HG02852 (cell line): Measurements from ENCODE around the gene LST1.

ENCODE experiments used
- ATAC-seq: cut with Tn5 transposase; IDR thresholded peaks from one replicate; pipeline ENCODE4 v1.9.1; 2021; ENCODE audit warnings: mild to moderate bottlenecking, moderate library complexity; ENCODE audit not compliant: unreplicated experiment

LST1 gene

DNA sequence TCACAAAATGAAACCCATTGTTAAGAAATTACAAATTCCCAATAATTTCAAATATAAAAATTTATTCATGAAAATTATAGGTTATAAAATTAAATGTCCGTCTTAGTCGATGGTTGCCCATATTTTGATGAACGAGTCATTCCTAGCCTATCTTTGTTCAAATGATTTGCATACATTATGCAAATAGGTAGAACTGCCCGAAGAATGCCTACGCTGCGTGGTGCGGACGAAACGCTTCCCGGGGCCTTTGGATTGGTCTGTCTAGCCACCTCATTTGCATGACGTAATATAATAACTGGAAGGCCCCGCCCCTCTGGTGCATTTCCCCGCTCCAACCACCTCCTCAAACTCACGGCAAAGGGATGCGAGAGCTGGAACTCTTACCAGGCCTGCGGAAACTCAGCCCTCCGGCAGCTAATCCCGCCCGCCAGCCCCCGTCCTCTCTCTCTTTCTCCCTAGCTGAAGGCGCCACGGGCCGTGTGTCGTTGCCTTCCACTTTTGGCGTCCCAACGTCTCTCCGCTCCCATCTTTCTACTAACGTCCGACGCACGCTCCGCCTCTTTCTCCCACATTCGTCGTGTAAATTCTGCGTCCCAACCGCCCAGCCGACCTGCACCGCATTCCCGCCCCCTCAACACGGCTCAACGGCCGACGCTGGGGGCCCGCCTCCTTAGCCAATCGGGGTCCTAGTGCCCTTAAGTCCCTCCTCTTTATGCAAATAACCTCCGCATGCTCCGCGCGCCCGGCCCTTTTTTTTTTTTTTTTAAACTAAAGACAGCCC lies 33.9 kb downstream of the LST1 start:
- peak; percentile 74 for ATAC-seq

DNA sequence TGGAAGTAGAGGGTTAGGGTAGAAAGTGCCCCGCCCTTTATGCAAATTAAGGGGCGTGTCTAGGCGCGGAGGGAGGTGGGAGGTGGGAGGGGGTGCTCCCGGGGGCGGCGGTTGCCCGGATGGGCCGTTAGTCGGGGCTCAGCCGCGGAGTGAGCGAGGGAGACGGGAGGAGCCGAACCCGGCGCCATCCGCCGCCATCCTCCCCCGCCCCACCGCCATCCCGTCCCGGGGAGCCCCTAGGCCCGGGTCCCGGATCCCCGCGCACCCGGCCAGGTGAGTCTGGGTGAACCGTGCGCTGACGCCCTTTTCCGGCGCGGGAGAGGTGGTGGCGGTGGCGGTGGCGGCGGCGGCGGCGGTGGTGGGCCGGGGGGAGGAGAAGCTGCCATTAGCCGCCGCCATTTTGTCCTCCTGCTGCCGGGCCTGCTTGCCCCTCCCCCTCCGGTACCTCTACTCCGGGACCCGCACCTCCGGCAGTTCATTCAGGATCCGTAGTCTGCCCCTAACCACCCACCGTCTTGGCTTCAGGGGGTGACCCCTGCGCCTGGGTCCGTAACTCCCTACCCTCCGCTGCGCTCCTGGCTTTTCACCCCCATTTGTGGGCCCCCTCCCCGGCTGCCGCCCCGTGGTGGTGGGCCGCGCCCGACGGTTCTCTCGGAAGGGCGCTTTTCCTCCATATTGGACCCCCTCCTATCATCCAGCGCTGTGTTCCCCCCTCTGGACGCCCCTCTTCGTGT lies 34.7 kb downstream of the LST1 start, which contains the start of gene PRRC2A:
Gene PRRC2A (plus strand): TSS at position 130 of the 734 bp plus-strand sequence. CDS start 2,075 bp downstream, outside the sequence.
- peak; percentile 49 for ATAC-seq

DNA sequence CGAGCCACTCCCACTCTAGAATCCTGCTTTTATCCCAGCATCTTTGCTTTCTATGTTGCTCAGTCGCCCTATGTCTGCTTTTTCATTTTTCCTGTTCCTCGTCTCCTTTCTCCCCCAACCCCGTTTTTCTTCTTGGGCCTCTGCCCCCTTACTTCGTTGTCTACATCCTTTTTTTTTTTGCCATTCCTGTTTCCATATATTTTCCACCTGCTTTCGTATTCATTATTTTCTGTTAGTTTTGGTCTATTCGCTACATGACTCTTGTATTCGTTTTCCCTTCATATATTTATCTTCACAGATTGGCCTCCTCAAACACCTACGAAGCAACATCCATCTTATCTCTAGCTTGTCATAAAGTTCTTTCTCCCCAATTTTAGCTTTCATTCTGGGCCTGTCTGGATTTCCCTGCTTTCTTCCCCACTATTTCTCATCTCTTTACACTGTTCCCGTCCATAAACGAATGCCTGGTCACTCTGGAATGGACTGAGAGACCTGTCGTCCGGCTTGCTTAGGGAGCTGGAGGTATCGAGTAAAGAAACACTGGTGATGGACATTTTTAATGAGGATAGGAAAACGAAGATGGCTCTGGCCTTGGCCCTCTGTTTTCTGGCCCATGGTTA lies 35.4 kb downstream of the LST1 start:
- no peak for ATAC-seq

DNA sequence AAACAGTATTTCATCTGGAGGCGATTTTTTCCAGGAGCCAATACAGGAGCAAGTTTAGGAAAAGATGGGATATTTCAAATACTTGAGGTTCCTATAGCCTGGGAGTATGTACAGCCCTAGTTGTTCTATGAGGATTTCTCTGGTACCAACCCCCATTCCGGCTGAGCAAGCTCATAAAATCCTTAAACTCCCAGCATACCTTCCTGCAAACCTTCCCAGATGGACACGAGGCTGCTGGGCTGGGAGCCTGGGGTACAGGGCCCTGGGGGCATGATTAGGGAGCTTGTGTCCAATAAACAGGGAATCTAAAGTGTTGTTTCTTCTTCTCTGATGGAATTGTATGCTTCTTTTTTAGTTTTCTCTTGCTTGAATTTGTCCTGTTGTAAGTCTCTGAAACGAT lies 35.9 kb downstream of the LST1 start:
- no peak for ATAC-seq

DNA sequence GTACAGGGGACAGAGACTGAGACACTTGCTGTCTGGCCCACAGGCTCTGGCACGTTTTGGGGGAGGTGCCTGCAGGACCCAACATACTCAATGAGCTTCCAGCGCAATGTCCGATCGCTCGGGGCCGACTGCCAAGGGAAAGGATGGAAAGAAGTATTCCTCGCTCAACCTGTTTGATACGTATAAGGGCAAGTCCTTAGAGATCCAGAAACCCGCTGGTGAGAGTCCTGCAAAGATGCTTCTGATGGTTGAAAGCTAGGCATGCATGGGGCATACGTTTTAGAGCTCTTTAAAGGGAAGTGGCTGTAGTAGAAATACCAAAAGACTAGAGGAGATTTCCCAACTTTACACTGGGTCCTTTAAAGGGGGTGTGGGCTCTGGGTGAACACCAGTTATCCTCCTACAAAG lies 36.6 kb downstream of the LST1 start:
- no peak for ATAC-seq

DNA sequence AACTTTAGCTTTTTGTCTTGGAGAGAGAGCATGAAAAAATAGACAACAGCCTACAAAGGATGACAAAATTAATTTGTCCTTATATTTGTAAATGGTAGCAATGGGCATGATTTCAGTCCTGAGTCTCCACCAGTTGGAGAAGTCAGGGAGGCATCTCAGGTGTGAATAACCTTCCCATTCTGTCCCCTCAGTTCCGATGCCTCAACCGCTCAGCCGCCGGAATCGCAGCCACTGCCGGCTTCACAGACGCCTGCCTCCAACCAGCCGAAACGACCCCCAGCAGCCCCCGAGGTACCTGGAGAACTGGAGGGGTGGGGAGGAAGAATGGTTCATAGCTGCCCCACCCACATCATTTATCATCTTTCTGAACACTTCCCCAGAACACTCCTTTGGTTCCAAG lies 38.0 kb downstream of the LST1 start:
- ATAC-seq = no peak

DNA sequence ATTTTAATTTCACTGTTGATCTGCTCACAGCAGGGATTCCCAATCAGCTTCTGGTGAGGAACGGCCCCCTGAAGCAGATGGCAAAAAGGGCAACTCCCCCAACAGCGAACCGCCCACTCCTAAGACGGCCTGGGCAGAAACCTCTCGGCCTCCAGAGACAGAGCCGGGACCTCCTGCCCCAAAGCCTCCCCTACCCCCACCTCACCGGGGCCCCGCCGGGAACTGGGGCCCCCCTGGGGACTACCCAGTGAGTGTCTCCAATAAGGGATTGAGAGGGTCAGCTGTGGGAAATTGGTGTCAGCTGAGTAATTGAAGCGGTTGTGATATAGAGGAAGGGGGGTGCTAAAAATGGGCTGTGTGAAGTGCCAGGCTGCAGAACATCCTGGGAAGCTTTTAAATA lies 40.9 kb downstream of the LST1 start:
- no peak for ATAC-seq

DNA sequence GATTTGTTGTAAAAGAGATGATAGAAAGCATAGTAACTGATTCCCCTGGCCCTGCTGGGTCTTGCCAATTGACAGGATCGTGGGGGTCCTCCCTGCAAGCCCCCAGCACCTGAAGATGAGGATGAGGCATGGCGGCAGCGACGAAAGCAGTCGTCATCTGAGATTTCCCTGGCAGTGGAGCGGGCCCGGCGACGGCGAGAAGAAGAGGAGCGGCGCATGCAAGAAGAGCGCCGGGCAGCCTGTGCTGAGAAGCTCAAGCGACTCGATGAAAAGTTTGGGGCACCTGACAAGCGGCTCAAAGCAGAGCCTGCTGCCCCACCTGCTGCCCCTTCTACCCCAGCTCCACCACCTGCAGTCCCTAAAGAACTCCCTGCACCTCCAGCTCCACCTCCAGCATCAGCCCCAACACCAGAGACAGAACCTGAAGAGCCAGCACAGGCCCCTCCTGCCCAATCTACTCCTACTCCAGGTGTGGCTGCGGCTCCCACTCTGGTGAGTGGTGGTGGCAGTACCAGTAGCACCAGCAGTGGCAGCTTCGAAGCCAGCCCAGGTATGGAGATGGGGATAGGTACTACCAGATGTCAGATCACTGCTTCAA lies 41.7 kb downstream of the LST1 start:
- no peak for ATAC-seq

DNA sequence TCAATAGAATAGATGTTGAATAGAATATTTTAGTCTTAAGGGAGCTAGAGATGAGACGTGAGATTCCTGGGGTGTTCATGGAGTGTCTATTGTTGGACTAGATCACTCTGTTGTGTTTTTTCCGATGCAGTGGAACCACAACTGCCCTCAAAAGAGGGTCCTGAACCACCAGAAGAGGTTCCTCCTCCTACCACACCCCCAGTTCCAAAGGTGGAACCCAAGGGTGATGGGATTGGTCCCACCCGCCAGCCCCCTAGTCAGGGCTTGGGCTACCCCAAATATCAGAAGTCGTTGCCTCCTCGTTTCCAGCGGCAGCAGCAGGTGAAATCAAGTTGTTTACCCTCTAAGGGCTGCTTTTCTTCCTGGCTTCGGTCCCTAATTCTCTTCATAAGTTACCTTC lies 42.9 kb downstream of the LST1 start:
- ATAC-seq = no peak

DNA sequence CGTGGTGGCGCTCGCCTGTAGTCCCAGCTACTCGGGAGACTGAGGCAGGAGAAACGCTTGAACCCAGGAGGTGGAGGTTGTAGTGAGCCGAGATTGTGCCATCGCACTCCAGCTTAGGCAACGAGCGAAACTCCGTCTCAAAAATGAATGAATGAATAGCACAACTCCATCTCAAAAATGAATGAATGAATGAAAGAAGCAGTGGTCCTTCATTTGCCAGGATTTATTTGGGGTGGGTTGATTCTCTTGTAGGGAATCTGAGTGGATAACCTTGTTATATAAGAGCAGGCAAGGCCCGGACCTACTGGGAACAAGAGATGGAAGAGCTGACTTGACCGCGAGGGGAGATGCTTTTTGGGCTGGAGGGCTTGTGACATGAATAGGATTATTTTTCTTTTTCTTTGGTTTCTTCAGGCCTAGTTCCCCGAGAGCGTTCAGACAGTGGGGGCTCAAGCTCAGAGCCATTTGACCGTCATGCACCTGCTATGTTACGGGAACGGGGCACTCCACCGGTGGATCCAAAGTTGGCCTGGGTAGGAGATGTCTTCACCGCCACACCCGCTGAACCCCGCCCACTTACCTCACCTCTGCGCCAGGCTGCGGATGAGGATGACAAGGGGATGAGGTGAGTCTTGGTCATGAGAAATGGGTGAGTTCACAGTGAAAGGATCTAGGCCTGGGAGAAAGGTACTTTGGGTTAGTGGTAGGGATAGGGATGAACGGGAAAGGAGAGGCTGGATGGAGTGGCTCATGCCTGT lies 44.3 kb downstream of the LST1 start:
- no peak for ATAC-seq

DNA sequence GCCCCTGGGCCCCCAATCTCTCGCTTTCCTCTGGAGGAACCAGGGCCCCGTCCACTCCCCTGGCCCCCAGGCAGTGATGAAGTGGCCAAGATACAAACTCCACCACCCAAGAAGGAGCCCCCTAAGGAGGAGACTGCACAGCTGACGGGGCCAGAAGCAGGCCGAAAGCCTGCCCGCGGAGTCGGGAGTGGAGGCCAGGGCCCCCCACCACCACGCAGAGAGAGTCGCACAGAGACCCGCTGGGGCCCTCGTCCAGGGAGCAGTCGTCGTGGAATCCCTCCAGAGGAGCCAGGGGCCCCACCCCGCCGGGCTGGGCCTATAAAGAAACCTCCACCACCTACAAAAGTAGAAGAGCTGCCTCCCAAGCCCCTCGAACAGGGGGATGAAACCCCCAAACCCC lies 45.1 kb downstream of the LST1 start:
- ATAC-seq = no peak

DNA sequence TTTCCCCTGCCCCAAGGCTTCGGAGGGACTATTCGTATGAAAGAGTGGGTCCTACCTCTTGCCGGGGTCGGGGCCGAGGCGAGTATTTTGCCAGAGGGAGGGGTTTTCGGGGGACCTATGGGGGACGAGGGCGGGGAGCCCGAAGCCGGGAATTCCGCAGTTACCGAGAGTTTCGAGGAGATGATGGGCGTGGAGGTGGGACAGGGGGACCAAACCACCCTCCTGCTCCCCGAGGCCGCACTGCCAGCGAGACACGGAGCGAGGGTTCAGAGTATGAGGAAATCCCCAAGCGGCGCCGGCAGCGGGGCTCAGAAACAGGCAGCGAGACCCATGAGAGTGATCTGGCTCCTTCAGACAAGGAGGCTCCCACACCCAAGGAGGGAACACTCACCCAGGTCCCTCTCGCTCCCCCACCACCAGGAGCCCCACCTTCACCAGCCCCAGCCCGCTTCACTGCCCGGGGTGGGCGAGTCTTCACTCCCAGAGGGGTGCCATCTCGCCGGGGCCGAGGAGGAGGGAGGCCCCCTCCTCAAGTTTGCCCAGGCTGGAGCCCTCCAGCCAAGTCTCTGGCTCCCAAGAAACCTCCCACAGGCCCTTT lies 45.7 kb downstream of the LST1 start:
- no peak for ATAC-seq

DNA sequence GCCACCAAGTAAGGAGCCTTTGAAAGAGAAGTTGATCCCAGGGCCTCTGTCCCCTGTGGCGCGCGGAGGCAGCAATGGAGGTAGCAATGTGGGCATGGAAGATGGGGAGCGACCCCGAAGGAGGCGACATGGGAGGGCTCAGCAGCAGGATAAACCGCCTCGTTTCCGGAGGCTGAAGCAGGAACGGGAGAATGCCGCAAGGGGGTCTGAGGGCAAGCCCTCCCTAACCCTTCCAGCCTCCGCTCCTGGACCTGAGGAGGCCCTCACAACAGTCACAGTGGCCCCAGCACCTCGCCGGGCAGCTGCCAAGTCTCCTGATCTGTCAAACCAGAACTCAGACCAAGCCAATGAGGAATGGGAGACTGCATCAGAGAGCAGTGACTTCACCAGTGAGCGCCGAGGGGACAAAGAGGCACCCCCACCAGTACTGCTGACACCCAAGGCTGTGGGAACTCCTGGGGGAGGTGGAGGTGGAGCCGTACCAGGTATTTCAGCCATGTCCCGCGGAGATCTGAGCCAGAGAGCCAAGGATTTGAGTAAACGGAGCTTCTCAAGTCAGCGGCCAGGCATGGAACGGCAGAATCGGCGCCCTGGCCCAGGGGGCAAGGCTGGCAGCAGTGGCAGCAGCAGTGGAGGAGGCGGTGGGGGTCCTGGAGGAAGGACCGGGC lies 46.3 kb downstream of the LST1 start:
- no peak for ATAC-seq

DNA sequence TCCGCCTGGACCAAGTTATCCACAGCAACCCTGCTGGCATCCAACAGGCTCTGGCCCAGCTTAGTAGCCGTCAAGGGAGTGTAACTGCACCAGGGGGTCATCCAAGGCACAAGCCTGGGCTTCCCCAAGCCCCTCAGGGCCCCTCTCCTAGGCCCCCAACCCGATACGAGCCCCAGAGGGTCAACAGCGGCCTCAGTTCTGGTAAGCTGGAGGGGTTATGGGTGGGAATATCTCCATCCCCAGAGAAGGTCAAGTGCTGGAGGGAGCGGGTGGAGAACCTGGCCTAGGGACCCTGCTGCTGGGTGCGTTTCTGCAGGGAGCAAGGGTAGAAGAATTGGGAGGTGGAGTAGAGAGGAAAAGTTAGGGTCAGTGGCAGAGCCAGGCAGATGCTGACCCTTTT lies 47.4 kb downstream of the LST1 start:
- ATAC-seq = no peak

DNA sequence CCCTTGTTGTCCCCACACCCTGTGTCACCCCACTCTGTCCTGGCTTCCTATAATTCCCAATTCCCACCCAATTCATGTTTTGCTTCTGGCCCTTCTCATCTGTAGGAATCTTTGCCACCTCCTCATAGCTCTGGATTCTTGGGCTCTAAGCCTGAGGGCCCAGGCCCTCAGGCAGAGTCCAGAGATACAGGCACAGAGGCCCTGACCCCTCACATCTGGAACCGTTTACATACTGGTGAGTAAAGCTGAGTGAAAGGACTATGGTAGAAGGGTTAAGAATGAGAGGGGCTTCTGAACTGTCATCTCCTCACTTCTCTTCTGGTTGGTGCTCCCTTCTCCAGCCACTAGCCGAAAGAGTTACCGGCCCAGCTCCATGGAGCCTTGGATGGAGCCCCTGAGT lies 48.1 kb downstream of the LST1 start:
- ATAC-seq = no peak

DNA sequence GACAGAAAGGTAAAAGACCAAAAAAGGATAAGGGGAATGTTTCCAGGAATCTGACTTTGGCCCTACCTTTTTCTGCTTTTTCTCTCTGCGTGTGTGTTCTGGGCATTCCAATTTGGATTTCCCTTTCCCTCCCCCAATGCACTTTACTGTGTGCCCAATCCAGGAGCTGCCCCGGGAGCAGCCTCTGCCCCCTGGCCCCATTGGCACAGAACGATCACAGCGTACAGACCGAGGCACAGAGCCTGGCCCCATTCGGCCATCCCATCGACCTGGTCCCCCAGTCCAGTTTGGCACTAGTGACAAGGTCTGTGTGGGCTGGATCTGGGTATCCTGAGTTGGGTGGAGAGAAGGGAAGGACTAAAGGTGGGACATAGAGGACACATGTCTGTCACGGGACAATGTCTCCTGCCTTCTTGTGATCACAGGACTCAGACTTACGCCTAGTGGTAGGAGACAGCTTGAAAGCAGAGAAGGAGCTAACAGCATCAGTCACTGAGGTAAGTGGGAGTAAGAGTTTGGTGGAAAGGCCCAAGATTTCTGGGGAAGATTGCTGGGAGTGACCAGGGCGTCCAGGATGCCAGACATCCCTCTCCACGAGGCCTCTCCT lies 49.0 kb downstream of the LST1 start:
- ATAC-seq = no peak

DNA sequence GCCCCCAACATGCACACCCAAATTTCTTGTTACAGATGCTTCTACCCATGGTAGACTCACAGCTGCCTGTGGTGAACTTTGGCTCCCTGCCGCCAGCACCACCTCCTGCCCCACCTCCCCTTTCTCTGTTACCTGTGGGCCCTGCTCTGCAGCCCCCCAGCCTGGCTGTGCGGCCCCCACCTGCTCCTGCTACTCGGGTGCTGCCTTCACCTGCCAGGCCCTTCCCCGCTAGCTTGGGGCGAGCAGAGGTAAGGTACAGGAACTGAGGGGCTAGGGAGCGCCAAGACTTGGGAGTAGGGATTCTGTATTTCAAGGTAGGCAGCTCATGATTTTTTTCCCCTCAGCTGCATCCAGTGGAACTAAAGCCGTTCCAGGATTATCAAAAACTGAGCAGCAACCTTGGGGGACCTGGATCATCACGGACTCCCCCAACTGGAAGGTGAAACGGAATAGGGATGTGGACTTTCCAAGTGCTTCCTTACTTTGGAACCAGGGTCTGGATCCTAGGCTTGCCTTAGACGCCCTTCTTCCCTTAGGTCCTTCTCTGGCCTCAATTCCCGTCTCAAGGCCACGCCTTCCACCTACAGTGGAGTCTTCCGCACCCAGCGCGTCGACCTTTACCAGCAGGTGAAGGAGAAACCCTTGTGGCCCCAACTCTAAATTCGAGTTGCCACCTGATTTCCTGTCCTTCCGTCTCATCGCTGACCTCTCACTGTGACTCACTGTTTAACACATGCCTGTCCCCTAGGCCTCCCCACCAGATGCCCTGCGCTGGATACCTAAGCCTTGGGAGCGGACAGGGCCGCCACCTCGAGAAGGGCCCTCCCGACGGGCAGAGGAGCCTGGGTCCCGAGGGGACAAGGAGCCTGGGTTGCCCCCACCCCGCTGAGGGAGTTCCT lies 50.9 kb downstream of the LST1 start:
- ATAC-seq = no peak
